ENCODE results near the gene YIF1A. TPM values are rescaled to one million over a fixed set of nuclear protein-coding genes. Genes with fewer than 3 reads are reported as not detected.

Gene YIF1A
- total RNA-seq, 3 donors from 2014 or later: 56.8 to 61.4 (median 57.7) TPM

DNA sequence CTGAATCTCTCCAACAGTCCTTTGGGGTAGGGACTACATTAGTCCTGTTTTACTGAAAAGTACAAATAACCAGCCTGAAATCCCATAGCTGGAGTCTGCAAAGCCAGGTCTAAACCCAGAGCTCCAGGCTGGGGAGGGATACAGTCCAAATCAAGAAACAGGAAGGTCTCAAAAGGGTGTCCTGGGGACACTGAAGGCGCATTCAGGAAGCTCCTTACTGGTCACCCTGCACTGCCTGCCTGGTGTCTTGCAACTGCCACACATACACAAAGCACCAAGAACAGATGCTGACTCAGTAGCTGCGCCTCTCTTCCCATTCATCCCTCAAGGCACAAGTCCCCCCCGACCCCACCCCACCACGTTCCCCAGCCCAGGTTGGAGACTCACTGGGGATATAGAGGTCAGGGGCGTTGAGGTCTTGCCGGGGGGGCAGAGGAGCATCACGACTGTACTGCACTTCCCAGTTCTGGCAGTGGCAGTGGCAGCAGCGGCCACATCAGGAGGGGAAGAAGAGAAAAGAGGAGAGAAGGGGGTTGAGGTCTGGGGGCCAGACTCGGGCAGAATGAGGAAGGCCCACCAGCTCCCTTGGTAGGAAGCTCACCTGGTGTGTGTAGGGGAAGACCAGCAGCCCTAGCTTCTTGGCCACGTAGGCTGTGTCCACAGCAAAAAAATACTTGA lies 1.6 kb downstream of the YIF1A start:
- Histone ChIP-seq H3K36me3 (no peaks in the 10 kb centered on the region), H3K4me3 (peak overlapping the region in 2 of 3 donors; percentile 84 to 99), H3K27me3 (peaks cover 4 to 6% of the 10 kb centered on the region in 2 donors), H3K4me1 (peaks cover 0 to 15% of the 10 kb centered on the region in 2 donors), H3K27ac (no peak overlapping the region), H3K9me3 (no peaks in the 10 kb centered on the region)
- TF ChIP-seq, protein P1, sequence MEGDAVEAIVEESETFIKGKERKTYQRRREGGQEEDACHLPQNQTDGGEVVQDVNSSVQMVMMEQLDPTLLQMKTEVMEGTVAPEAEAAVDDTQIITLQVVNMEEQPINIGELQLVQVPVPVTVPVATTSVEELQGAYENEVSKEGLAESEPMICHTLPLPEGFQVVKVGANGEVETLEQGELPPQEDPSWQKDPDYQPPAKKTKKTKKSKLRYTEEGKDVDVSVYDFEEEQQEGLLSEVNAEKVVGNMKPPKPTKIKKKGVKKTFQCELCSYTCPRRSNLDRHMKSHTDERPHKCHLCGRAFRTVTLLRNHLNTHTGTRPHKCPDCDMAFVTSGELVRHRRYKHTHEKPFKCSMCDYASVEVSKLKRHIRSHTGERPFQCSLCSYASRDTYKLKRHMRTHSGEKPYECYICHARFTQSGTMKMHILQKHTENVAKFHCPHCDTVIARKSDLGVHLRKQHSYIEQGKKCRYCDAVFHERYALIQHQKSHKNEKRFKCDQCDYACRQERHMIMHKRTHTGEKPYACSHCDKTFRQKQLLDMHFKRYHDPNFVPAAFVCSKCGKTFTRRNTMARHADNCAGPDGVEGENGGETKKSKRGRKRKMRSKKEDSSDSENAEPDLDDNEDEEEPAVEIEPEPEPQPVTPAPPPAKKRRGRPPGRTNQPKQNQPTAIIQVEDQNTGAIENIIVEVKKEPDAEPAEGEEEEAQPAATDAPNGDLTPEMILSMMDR (IDR thresholded peaks at IDR 0.05): no peak
- TF ChIP-seq POLR2AphosphoS5 (IDR thresholded peaks at IDR 0.05) (no peak), POLR2A (IDR thresholded peaks at IDR 0.05) (no peak)
- no peak for DNase-seq (ENCODE audit: low spot score in 2 of 2)
- intact Hi-C loops (cut with DNase I; ENCODE audit: low total_unique reads): loop anchor here (10.0 kb wide), 1 partner anchor 357 kb away; no protein-coding TSS in a partner anchor

DNA sequence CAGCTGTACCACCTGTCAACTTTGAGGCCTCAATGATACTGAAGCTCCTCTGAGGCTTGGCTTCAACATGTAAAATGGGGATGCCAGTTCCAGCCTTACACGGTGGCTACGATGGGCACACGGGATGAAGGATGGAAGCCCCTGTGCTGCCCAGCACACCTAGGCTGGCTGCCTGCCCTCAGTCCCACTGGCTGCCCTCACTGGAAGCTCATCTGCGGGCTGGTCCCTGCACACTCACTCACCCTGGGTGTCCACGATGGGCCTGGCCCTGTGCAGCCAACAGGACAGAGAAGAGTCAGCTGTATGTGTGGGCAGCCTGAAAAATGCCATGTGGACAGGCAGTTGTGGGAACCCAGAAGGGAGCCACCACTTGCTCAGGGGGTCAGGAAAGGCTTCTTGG lies 2.2 kb downstream of the YIF1A start:
- peaks cover 0 to 15% of the 10 kb centered on the region in 2 donors for H3K4me1 ChIP-seq
- no peak for TF ChIP-seq POLR2AphosphoS5 (IDR thresholded peaks at IDR 0.05)
- TF ChIP-seq, protein P1 (IDR thresholded peaks at IDR 0.05): no peak
- no peak for TF ChIP-seq POLR2A (IDR thresholded peaks at IDR 0.05)
- no peak overlapping the region for H3K27ac ChIP-seq
- no peak for DNase-seq (ENCODE audit: low spot score in 2 of 2)
- H3K36me3 ChIP-seq: no peaks in the 10 kb centered on the region
- intact Hi-C loops (cut with DNase I; ENCODE audit: low total_unique reads): loop anchor here (10.0 kb wide), 1 partner anchor 358 kb away; no protein-coding TSS in a partner anchor
- no peak overlapping the region for H3K4me3 ChIP-seq
- H3K27me3 ChIP-seq: no peaks in the 10 kb centered on the region
- H3K9me3 ChIP-seq: no peaks in the 10 kb centered on the region

DNA sequence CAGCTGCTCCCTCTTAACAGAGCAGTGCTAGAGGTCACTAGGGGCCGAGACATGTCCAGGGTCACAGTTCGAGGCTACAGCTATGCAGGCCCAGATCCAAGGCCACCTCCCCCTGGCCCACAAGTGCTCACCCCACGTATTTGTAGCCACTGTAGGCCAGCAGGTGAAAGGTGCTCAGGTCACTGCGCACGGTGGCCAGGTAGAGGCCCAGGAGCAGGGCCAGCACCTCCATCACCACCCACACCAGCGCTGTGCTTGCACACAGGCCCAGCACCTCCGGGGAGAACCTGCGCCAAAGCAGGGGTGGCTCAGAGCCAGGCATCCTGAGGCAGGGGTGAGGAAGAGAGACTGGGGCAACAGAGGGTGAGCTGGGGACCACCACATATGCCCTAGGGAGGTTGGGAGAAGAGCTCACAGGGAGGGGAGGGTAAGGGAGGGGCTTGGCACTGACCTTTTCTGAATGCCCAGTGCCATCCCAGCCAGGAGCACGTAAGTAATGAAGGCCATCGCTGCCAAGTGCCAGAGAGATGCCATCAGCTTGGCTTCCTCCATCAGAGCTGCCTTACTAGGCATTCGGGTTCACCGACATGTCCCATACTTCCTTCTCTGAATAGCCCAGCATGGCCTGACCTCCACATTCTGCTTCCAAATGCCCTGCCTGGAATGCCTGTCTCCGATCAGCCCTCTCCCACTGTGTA lies 3.5 kb downstream of the YIF1A start:
- Histone ChIP-seq H3K4me1 (peaks cover 0 to 15% of the 10 kb centered on the region in 2 donors), H3K36me3 (no peaks in the 10 kb centered on the region), H3K4me3 (no peak overlapping the region), H3K27me3 (no peaks in the 10 kb centered on the region), H3K9me3 (no peaks in the 10 kb centered on the region), H3K27ac (no peak overlapping the region)
- intact Hi-C loops (cut with DNase I; ENCODE audit: low total_unique reads): loop anchor here (10.0 kb wide), 1 partner anchor 359 kb away; no protein-coding TSS in a partner anchor
- no peak for DNase-seq (ENCODE audit: low spot score in 2 of 2)
- TF ChIP-seq POLR2AphosphoS5 (IDR thresholded peaks at IDR 0.05) (no peak), POLR2A (IDR thresholded peaks at IDR 0.05) (no peak)
- TF ChIP-seq, protein P1 (IDR thresholded peaks at IDR 0.05): no peak

DNA sequence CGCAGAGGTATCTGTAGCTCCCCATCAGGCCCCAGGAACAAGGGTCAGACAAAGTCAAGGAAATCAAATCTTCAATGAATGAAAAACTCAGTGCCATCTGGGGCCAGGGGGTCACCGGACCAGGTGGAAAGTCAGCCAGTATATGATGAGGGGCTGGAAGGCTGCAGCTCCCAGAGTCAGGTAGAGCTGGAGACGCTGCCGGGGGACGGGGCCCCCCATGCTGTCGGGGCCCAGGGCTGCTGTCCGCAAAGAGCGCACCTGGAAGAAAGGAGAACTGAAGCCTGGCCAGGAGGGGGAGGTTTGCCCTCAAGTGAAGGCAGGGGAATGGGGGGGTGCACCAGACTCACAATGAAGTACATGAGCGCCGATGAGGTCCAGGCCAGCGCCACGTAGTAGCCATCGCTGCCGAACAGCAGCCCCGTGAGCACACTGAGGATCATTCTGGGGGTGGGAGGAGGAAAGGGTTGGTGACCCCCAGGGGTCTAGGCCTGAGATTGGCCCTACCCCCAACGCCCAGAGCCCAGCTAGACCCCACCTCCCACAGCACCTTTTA lies 4.3 kb downstream of the YIF1A start:
- intact Hi-C loops (cut with DNase I; ENCODE audit: low total_unique reads): loop anchor here (10.0 kb wide), 1 partner anchor 360 kb away; no protein-coding TSS in a partner anchor

More for the DNA sequence above, 4.3 kb downstream of the YIF1A start:
- Histone ChIP-seq H3K27ac (no peak overlapping the region), H3K9me3 (no peaks in the 10 kb centered on the region), H3K4me1 (peaks cover 0 to 9% of the 10 kb centered on the region in 2 donors), H3K36me3 (no peaks in the 10 kb centered on the region), H3K27me3 (no peaks in the 10 kb centered on the region), H3K4me3 (no peak overlapping the region)
- DNase-seq (ENCODE audit: low spot score in 2 of 2): no peak
- TF ChIP-seq, protein P1 (IDR thresholded peaks at IDR 0.05): no peak
